ENCODE measurements around the gene DDX10.
A peak's percentile ranks its signal among the peaks of the same experiment; 100 is the strongest.

DDX10 gene

DNA sequence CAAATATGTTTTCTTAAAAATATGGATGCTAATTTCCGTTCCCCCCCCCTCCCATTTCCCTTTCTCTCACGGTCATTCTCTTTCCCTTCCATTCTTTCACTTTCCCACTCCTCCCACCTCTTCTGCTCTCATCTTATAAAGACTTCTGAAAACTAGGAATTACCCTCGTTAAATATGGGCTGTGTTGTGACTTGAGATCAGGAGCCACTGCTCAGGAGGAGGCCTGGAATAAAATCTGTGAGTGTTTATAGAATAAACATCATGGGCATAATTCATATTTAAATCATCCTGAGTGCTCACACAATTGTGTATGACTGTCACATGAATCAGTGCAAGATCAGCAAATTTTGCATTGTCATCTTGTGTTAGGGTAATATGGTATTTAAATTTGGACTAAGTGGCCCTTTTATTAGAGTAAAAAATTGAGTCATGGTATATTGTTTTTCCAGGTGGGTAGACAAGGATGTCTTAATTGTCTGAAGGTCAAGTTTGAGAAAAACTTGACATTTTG, 208.0 kb downstream of the DDX10 start:
- DNase-seq (ENCODE audit: low read depth), result no peak

DNA sequence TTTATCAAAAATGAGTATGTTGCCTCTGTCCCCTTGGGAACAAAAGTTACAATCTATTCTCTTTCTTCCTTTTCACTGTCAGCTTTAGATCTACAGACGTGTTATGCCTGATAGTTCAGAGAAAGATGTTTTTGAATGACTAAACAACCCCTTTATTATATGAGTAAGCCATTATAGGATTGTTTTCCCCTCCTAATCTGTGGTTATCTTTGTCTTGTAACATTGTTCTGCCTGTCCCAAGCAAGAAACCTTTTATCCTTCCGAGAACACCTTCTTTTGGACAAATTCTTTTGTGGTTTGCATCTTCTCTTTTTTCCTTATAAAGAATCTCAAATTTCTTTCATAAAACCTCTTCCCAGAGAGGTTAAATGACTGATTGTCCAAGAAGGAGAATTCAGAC, 208.4 kb downstream of the DDX10 start:
- no peak for DNase-seq (ENCODE audit: low read depth)

- DNase-seq (ENCODE audit: low read depth), result peak; percentile 4
Observed at GRCh38 chr11:108873941-108874340, 209.1 kb downstream of the DDX10 start.

GRCh38 chr11:108875134-108875533, 210.3 kb downstream of the DDX10 start:
- no peak for DNase-seq (ENCODE audit: low read depth)

GRCh38 chr11:108877178-108877577, 212.3 kb downstream of the DDX10 start:
- no peak for DNase-seq (ENCODE audit: low read depth)

- DNase-seq (ENCODE audit: low read depth), result peak; percentile 32
Observed at GRCh38 chr11:108880510-108880909, 215.6 kb downstream of the DDX10 start.

GRCh38 chr11:108881131-108881530, 216.3 kb downstream of the DDX10 start:
- DNase-seq (ENCODE audit: low read depth), result no peak

GRCh38 chr11:108882211-108882831, 217.5 kb downstream of the DDX10 start:
- no peak for DNase-seq (ENCODE audit: low read depth)

DNA sequence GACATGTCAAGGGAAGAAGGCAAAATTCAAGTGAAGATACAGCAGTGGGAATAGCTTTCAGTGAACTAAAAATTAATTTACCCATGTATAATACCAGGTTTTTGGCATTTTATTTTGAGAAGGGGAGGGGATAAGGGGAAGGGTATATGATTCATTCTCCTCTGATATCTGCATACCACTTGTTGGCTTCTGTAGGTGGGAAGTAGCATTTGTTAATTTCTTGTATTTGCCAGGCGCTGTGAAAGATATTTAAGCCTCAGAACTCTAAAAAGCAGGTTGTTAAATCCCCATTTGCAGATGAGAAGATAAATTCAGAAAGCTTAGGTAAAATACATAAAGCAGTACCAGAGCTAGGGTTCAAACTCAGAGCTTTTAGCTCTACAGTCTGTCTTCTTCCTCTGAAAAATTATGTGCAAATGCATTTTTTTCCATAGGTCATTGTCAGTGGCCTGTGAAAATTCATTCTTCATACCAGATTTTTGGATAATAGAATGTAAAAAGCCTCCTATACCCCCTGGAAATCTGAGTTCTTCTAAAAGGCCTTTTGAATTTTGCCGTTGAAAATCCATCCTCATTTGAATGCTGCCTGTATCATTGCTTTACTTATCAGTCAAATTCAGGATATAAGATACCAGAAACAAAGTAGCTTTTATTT, 221.3 kb downstream of the DDX10 start:
- no peak for DNase-seq (ENCODE audit: low read depth)

DNA sequence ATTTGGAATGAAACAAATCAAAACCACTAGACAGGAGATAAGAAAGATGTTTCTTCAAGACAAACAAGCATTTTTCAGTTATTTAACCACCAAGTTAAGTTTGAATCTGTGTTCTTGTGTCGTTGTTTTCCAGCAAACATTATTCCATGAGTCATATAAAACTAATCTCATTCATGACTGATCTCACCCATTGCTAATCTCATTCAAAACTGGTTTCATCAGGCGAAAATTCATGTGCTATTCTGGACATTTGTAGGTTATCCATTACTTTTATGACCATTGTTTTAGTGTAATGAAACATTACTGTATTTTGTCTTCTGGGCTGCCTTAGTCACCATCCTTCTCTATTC, 221.8 kb downstream of the DDX10 start:
- DNase-seq (ENCODE audit: low read depth), result no peak

DNA sequence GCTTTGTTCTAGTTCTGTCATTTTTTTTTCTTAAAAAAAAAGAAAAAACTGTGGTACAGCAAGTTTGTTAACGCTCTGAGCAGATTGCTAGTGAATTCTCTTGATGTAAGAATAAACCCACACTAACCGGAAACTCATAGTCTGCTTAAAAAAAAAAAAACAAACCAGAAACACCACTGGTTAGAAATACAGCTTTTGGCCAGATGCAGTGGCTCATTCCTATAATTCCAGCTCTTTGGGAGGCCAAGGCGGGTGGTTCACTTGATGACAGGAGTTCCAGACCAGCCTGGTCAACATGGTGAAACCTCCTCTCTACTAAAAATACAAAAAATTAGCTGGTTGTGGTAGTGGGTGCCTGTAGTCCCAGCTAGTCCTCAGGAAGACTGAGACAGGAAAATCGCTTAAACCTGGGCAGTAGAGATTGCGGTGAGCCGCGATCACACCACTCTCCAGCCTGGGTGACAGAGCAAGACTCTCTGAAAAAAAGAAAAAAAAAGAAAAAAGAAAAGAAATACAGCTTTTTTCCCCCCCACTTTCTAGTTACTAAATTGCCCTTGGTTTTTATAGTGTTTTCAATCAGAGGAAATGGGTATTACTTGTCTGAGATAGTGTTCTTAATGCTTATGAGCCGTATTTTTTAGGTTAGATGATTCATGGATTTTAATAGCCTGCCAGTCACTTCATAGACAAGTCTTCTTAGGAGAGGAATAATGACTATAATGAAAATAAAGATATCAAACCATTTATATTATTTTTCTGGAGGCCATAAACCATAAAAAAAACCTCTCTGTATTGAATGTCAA, 222.8 kb downstream of the DDX10 start:
- peak; percentile 36 for DNase-seq (ENCODE audit: low read depth)

DNA sequence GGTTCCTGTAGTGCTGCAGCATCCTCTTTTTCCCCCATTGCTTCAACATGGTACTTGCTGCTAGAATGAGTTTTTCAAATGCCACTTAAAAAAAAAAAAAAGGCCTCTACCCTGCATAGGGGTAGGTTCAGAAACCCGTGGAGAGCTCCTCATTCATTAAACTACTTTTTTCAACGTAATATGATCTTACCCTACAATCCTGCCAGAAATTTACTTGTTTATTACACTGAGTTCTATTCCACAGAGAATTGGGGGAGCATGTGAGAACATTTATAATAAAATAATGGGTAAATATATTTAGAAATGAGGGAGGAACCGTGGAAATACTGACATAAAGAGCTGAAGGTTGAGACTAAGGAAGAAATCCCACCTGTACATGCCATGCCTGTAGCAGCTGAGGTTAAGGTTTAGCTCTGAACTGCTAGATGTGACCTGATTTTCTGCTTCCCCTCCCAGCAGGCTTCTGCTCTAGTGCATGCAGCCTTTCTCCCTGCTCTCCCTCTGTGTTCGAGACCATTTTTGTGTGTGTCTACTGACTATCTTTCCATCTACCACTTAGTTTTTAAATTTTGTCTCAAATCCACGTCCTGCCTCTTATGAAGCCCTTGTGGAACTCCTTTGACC, 225.7 kb downstream of the DDX10 start:
- DNase-seq (ENCODE audit: low read depth), result peak; percentile 34

GRCh38 chr11:108891143-108891542, 226.3 kb downstream of the DDX10 start:
- DNase-seq (ENCODE audit: low read depth), result no peak

DNA sequence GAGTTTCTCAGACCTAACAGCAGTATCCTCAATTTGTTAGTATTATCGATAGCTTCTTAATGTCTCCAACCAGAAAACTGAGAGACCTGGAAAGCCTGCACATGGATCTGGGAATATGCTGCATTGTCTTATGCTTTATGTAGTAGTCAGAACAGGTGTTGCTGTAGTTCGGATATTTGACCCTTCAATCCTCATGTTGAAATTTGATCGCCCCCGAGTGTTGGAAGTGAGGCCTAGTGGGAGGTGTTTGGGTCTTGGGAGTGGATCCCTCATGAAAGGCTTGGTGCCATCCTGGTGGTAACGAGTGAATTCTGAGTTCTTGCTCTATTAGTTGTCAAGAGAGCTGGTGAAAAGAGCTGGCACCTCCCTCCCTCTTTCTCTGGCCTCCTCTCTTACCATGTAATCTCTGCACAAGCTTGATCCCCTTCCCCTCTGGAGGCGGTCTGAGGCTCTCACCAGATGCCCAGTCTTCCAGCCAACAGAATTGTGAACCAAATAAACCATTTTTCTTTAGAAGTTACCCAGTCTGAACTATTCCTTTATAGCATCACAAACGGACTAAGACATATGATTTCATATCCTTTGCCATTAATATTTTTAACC, 227.1 kb downstream of the DDX10 start:
- DNase-seq (ENCODE audit: low read depth), result no peak

DNA sequence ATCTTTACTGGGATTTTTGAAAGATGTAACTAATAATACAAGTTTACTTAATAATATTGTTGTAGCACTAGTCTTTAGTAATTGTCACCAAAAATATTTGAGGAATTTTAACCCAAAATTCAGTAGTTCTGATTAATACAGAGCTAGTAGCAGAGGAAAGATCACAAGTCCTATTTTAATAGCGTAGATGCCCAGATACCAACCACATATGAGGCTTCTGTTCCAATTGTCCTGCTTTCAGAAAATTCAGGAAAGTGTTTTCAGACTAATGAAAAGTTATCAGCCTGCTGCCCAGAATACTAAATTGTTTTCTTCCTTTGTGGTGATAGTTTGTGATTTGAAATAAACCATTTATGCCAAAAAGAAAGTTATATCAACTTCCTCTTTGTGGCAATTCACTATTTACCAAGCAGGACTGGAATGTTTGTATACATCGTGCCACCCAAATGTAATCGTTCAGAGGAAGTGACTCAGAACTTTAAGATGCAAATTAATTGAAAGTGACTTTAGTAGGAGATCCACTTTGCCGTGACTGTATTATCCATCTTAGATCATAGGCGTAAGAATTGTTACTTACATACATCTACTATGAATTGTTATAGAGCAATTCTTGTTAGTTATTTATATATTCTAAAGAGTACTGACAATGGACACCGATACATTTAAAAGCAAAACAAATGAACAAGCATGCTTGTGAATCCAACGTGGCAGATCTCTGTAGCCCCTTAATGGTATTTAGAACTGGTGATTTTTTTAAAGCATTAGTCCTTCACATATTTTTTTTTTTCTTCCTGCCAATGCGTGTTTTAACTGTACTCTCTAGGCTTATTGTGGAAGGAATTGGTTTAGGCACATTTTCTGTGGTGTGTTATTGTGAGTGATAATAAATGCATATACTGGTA, 231.0 kb downstream of the DDX10 start:
- peak; percentile 56 for DNase-seq (ENCODE audit: low read depth)

DNA sequence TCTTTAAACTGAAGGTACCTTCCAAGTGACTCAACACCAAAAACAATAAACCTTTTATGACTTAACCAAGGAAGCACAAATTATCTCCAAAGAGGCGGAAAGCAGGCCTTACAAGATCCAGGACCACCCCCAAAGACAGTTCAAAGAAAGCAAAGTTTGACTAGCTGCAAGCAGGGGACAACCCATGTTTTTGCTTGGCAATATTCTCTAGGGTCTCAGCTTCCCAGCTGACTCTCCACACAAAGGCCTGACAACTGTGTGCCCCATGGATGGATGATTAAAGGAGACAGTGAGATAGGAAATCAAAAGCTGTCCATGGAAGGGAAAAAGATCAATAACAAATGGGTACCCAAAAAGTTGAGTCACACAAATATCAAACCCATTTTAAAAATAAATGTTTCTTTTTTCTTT, 232.2 kb downstream of the DDX10 start:
- no peak for DNase-seq (ENCODE audit: low read depth)

- no peak for DNase-seq (ENCODE audit: low read depth)
Observed at GRCh38 chr11:108897916-108898315, 233.0 kb downstream of the DDX10 start.

DNA sequence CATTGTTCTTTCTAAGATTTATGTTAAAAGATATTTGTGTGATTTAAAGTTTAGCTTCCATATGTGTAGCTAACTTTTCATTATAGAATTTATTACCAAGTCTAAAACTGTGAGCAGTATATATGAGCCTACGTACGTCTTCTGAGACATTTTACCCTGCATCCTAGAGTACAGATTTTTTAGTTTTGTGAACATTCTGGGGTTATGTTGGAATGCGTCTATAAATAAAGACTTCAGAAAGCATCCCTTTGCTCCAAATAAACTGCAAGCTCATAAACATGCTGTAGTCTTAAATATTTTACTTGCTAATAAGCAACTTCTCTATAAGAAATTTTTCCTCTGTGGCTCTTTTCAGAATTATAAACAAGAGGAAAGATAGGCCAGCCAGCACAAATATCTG, 236.5 kb downstream of the DDX10 start:
- no peak for DNase-seq (ENCODE audit: low read depth)

DNA sequence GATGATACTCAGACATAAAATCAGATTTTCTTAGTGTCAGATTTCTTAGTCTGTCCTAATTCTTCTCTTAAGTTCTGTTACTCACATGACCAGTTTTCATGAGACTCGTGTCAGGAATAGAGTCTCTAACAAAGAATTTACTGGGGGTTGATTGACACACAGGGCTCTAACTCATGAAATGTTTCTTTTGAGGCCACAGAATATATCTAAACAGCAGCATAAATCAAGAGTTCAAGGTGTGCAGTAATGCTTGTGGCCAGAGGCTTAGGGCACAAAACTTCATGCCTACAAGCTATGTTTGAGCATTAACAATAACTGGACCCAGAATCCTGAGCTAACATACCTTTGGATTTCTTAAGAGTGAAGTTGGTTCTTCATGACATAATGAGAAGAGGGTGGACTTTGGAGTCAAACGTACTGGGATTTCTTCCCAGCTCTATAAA, 237.2 kb downstream of the DDX10 start:
- no peak for DNase-seq (ENCODE audit: low read depth)

- no peak for DNase-seq (ENCODE audit: low read depth)
Observed at GRCh38 chr11:108904480-108904879, 239.6 kb downstream of the DDX10 start.

GRCh38 chr11:108906329-108906728, 241.5 kb downstream of the DDX10 start:
- peak; percentile 71 for DNase-seq (ENCODE audit: low read depth)

Data from fibroblast of gingiva (primary cell).